Measurements from ENCODE around the gene KIRREL1.

KIRREL1 gene

DNA sequence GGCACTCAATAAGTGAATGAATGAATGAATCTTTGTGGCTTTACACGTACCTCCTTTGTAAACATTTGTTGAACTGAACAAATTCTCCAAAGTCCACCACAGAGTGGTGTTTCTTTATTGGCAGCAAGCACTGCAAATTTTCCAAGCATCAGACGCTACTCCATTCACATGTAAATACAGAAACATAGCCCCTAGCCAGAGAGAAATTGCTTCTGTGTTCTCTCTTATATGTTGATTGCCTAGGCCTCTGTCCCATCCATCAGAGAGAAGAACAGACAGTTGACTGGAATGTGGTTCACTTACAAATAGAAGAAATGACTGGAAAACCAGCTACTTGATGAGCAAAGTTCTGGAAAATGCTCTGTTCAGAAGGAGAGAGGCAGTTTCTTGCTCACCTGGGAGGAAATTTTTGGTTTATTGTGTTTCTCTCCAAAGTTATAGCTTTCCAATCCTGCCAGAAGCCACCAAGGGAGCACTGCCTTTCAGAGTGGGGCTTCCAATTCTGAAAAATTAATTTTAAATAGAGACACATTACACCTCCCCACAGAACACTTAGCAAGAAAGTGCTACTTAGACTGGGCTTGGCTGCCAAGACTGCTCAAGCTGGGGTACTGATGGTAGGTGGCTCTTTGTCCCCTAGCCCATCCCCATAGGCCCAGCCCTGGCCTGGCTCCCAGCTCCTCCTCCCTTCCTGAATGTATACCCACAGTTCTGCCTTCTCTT lies 18.1 kb upstream of the KIRREL1 start:
- DNase-seq: no peak

DNA sequence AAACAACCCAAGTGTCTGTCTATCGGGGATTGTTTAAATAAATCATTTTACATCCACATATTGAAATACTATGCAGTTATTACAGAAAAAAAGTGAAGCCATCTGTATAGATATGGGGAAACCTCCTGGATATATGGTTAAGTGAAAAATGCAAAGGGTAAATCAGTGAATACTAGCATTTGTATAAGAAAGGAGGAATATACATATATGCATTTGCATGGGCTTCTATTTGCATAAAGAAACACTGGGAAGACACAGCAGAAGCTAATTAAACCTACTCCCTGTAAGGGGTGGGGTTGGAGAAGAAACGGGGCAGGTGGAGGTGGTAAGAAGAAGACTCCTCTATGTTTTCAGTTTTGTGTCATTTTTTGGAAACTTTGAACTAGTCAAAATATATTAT lies 16.6 kb upstream of the KIRREL1 start:
- no peak for DNase-seq

DNA sequence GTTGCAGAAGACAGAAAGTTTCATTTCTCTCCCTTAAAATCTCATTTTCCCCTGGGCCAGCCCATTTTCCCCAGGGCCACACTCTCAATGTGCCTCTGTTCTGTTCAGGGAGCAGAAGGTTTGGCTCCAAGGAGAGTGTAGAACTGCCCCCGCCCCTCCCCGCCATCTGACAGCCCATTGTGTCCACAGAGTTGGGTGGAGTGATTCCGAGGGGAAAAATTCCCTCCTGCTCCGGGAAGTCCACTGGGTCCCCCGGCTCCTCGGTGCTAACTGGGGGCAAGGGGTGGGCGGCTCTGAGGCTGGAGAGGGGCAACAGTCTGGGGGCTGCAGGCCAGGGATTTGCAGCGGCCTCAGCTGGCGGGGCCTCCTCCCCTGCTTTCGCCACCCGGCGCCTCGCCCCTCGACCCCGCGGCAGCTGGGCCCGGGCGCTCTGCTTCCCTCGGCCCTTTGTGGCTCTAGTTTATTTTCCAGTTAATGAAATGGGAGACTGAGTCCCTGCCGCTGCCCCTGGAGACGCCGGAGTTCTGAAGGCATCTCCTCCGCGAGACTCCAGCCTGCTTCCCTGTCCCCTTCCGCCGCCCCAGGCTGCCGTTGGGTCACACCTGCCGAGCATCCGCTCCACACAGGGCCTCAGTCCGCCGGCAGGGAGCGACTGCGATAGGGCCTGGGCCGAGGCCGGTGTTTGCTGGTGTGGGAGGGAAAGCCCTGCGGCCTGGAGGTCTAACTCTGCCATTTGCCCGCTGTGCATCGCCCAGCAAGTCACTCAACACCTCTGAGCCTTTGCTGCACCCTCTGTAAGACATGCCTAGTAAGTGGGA lies 14.7 kb upstream of the KIRREL1 start:
- DNase-seq: no peak

DNA sequence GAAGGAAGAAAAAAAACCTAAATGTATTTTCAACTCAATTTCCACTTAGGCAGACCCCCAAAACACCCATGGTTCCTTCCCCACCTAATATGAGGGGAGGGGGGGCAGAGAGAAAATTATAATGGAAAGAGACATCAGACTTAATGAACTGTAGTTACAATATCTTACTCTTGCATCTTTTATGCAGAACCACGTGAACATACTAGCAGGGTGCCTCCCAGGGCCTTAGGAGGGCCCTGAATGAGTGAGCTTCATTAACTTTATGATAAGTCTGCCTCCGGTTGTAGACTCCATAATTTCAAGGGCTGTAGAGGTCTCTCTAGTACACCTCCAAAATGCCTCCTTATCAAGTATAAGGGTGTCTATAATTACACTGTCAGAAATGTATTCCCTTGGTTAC lies 11.3 kb upstream of the KIRREL1 start:
- no peak for DNase-seq

DNA sequence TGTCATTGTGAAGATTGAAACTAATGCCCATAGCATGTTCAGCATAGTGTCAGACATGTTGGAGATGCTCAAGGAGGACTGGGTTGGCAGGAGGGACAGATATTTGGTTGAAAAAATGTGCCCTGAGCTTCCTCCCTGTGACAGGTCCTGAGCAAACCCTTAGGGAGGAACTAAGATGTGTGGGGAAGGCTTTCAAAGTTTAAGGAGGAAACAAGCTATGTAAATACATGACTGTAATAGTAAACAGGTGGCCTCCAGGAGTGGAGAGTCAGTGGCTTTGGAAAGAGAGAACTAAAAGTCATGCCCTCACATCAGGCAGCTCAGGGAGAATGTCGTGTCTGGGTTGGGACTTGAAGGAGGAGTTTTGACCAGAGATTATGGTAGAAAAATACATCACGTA lies 9.7 kb upstream of the KIRREL1 start:
- no peak for DNase-seq

DNA sequence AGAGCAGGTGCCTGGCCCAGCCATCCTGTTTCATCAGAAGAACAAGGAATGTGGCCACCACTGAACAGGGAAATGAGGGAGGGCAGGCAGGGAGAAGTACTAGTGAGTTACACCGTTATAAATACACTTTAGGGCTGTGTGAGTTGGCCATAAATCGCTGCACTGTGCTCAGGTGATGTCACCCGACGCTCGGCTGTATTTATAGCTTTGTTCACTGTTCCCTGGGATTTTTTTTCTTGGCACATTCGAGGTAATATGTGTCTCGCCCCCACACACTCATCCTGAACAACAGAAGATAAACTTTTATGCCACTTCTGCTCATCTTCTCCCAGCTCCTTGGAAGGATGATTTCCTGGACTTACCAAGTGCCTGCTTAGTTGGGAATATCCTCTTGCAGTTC lies 9.0 kb upstream of the KIRREL1 start:
- no peak for DNase-seq

DNA sequence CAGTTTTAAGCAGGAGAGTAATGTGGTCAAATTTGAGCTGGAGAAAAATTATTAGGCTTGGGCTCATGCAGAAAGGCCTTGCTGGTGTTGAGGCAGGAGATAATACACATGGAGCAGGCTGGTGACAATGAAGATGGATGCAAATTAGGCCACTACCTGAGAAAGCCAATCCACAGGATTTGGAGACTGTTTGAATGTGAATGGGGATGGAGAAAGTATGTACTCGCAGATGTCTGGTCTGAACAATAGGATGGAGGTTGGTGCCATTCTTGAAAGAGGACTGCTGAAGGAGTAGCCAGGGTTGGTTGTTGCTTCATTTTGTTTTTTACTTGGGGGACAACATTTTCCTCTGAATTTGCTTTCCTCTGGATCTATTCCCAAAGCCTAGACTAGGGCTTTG lies 8.0 kb upstream of the KIRREL1 start:
- DNase-seq: no peak

DNA sequence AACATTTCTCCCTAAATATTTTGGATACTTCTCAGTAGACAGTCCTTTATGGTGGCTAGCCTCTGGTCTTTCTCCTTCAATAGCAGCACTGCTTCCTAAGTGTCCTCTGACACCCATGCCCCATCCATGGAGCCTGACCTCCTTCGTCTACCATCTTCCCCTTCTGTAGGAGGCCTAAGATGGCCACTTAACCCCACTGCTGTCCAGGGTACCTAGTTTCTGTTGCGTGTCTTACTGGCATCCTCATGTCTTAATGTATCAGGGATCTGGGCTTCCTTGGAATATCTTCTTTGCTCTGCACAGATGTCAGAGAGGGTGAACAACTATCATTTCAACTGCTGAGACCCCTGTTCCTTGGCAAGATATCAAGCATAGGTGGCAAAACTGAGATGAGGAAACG lies 5.4 kb upstream of the KIRREL1 start:
- DNase-seq: no peak

DNA sequence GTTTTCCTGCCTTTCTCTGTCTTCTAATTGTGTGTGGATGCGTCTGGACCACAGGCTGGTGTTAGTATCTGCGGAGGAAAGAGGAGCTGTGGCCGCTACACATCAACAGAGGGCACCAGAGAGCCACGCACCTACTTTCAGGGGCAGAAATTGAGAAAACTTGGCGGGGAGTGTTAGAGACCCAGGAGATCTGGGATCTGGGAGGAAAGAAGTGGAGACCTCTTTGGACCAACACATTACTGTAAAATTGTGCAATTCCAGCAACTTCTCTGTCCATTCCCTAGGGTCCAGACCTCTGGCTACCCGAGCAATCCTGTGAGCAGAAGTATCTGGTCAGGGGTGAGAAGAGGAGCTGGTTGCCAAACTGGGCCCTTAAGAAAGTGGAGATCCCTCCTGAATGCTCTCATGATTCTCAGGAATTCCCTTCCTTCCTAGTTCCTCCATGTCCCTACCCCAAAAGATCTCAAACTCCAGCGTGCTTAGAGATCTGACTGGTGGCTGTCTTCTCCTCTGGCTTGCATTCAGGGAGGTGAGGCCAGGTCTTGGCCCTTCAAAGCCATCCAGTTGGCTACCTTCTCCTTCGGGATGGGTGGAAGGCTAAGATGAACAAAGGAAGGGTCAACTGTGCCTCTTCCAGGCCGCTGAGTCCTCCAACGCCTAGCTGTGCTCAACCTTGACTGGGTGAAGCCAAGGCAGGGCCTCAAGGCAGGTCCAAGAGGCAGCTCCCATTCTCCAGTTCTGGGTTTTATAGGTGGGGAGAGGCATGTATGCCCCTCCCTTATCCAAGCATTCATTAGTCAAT lies 1.2 kb upstream of the KIRREL1 start:
- DNase-seq: no peak

DNA sequence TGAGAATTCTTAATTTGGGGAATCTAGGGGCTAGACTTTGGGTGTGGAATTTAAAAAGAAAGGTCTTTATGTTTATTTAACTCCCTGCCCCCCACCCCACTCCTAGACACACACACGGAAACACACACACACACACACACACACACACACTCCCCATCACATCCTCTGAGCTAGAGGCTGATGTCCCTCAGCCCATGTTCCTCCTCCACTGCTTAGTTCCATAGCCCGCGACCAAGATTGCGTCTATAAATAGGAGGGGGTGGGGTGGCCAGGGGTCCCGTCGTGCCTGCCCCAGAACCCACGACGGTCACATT lies 655 bp upstream of the KIRREL1 start:
- DNase-seq: no peak

DNA sequence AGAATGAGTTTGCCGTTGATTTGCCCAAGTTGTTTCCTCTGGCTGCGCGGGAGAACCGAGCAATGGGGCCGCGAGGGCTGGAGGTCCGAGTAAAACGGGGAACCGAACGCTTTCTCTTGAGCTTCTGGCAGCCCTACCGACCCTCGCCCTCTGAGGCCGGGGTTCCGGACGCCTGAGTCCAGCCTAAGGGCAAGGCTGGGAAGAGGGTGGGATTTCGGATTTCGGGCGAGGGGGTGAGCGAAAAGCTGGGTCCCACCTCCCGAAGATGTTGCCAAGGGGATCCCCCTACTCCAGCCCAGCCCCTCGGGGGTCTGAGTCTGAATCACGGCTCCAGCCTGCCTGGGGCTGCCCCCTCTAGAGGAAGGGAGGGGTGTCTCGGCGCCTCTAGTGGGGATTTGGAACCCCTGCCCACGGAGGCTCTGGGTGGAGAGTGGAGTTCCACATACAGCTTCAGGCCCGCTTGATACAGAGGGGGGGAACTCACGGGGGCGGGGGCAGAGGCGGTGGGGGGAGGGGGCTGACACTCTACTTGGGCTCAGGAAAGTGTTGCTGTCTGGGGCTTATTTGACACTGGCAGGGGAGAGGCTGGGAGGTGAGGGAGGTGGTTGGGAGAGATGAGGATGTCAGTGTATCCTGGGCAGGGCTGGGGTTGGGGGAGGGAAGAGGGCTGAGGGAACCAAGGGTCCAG lies 617 bp downstream of the KIRREL1 start:
- DNase-seq: no peak

DNA sequence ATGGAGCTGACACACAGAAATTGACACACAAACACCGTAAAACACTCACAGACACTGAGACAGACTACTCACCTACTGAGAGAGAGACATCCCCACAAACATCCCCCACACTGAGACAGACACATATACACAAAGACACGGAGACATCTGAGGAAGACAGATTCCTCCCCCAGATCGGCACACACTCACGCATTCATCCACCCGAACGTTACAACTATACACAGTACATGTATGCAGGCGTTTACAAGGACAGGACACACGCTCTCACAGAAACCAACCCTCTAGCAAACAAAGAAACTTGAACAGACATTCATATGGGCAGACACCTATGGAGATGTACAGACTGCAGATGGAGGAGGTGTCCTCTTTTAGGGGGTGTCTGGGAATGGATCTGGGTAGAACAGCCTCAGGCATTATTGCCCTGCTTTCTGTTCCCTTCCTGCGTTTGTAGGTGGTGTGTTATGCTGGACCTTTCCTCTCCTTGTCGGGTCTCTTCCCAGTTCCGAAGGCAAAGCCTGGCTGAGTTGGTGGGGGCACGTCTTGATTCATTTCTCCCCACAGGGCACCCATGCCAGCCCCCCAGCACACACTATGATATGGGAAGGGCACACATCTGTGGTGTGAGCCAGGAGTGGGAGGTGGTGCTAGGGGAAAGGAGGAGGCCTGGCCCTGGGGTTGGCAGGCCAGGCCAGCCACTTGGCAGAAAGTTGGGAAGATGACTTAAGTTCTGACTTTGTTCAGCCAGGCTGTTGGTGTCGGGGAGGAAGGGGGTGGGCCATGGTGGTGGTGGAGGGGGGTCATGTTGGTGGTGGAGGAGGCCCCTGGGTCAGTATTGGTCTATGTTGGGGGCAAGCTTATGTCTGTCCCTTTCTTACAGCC lies 1.5 kb downstream of the KIRREL1 start:
- DNase-seq: no peak

DNA sequence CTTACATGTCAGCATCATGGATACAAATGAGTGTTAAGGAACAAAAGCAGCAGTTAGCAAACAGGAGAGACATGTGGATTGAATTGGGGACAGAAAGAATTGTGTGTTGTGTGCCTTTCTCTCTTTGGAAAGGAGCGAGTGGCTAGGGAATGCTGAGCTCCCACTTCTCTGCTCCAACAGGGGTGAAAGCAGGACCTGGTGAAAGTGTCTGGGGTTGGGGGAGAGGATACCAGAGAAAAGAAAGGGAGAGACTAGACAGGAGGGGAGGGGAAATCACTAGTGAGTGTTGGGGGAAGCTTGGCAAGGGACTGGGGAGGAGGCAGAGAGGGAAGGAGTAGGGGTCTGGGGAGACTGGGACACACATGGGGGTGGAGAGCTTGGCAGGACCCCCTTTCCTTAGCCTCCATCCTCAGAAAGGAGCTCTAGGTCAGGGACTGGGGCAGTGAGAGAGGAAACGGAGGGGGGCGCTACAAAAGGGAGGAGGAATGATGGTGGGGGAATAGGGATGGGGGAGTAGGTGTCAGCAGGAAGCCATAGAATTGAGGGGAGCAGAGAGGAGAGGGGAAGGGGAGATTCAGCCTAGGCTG lies 2.2 kb downstream of the KIRREL1 start:
- DNase-seq: no peak

DNA sequence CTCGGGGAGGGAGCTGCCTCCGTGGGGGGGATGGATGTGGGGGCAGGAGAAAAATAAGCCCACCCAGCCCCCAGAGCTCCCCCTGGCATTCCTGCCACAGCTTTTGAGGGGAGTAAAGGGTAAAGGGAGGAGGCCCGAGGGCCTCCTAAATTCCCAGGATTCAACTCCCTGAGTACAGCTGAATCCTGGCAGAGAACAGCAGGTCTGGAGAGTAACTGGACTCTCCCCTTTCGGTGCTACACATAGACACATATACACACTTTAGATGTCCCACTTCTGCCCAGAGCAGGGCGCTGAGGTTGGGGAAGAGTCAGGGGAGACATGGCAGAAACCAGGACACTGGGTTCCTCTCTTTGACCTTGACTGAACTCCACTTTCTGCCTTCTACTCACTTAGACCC lies 3.0 kb downstream of the KIRREL1 start:
- DNase-seq: no peak

DNA sequence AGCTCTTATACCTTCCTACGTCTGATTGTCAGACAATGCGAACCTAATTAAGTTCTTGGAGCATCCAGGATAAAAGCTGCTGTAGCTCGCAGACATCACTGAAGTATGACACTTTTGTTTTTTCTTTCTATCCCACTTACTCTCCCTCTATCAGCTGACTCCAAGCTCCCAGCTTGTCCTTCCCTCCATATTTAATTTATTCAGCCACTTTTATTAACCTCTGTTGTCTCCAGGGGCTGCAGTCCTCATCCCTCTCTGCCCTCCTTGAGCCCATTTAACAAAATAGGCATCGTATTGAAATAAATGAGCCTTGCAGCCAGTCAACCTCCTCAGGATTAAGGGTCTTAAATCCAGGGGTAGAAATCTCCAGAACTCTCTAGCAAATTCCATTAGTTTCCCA lies 7.1 kb downstream of the KIRREL1 start:
- DNase-seq: no peak

DNA sequence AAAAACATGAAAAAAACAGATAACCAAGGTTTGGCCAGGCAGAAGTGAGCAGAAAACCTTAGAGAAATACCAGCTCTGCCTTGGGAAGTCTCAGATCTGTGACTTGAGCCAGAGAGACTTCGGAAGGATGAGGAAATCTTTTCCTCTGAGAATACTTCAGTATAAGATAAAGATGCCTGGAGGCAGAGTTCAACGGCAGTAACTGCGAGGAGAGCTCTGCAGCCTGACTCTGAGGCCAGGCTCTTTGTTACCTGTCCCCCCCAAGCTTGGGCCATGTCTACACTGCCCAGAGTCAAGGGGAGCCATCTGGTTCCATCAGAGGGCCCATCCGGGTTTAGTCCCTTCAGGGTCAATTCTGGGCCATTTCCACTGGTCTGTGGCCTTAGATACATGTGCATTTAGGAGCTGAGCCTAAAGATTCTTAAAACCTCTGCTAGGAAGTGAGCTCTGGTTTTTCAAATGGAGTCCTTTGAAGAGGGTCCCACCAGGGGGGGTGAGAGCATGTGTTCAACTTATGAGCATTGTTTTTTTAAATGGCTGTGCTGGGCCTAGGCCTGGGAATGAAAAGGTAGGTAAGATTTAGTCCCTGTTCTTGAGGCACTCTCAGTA lies 8.7 kb downstream of the KIRREL1 start:
- DNase-seq: no peak

DNA sequence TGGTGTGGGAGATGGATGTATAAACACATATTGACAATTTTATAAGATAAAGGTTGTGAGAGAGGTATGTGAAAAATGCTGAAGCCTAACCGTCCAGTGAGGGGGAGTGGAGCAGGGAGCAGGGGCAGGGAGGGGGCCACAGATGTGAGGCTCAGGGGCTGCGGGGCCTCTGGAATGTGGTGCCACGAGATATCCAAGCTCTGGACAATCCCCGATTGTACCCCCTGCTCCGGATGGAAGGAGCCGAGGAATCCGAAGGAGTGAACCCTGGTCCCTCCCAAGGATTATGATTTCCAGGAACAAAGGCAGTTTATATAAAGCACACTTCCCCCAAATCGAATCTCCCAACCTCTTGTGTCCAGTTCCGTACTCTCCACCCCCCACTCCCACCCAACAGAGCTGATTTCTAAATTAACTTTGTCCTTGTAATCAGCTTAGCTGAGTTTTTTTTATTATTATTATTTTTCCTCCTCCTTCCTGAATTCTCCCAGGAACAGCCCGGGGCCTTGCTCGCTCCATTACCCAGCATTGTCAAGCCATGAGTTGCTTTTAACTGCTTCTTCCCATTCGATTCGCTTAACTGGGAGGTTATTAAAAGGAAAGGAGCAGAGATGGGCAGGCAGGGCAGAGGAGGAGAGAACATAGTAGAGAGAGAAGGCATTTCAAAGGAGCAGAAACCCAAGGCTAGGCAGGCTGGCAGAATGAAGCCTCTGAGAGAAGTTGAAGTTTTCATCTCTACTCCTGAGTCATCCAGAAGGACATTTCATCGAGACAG lies 9.4 kb downstream of the KIRREL1 start:
- DNase-seq: no peak

DNA sequence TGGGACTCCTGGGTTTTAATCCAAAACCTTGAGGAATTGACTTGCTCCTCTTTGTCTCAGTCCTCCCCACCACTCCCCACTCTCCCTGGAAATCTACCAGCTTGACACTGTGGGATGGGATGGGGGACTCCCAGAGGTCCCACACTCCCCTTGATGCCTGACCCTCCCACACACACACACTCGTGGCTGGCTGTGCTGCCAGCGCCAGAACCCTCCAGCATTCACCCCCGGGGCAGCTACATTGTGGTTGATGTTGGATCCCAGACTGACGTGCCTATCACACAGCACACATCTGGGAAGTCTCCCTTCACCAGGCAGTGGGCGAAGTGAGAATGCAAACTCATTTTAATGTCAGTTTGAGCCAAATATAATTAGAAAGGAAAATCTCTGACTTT lies 10.0 kb downstream of the KIRREL1 start:
- no peak for DNase-seq

DNA sequence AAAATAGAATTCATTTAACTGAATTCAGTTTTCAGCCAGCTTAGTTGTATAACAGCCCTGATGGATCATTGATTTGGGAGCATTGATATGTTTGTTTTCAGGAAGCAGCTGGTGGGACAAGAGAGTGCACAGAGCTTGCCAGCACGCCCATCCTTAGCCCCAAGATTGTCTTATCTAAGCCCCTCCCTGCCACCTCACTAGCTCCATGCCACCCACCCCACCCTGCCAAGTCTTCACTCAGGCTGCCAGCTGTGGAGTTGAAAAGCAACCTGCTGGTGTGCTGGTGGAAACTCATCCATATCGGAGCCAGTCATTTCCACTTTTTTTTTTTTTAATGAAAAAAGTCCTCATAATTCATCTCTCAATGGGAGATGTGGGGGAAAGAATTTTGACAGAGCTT lies 11.8 kb downstream of the KIRREL1 start:
- no peak for DNase-seq

DNA sequence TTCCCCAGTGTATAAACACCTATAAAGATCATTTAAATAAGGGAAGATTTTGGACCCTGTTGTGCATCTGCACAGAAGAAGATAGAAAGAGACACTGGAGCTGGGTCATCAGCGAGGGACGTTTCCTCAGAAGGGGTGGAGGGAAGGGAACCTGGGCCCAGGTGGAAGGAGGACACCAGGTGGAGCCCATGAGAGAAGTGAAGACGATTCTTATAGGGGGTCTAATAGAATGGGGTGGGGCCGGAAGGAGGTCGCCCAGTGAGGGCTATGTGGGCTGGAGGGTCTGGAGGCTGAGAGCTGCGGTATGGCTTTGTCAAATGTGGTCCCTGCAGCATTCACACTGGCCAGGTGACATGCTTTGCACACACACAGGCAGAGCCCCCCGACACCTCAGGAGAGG lies 13.7 kb downstream of the KIRREL1 start:
- no peak for DNase-seq
